OCI-LY7 (cell line): ENCODE results near the gene TIGD6. TPM values are rescaled to one million over a fixed set of nuclear protein-coding genes. Genes with fewer than 3 reads are reported as not detected.

Experiments
- BruUV-seq: library from RNA; stranded (reverse); fragments of 400-500 nt; replicated peaks from 2 replicates; lab custom pipeline; 2021; lab: Mats Ljungman, UMichigan
- CTCF ChIA-PET: fragments of 300-600 bp; sonication (Branson Sonifier 250); formaldehyde crosslinking; loops from one replicate; lab custom pipeline; 2022; ENCODE audit warnings: antibody characterized with exemption; ENCODE audit not compliant: unreplicated experiment; lab: Charles Lee
- POLR2A ChIA-PET: fragments of 300-600 bp; sonication (Branson Sonifier 250); formaldehyde crosslinking; loops from one replicate; lab custom pipeline; 2022; ENCODE audit warnings: antibody characterized with exemption; lab: Charles Lee
- DNase-seq: peaks from one replicate; pipeline ENCODE4 v3.0.0-alpha.2; 2015; ENCODE audit warnings: low spot score
- H2AFZ ChIP-seq: fragments of 200-600 bp; sonication (generic), shearing (Covaris generic); 2 replicates; pipeline ENCODE4 v1.6.1; 2014; ENCODE audit warnings: mild to moderate bottlenecking, antibody characterized with exemption, low read length, moderate library complexity
- H3K27ac ChIP-seq: fragments of 200-600 bp; sonication (generic); 2 replicates; pipeline ENCODE4 v1.5.1; 2014; ENCODE audit warnings: mixed run types, low read depth, mild to moderate bottlenecking, moderate library complexity, low read length, inconsistent platforms; ENCODE audit not compliant: poor library complexity, severe bottlenecking
- H3K36me3 ChIP-seq: fragments of 200-600 bp; sonication (generic); 2 replicates; pipeline ENCODE4 v1.6.1; 2014; ENCODE audit warnings: mild to moderate bottlenecking, antibody characterized with exemption, low read length, moderate library complexity, mixed read lengths; ENCODE audit not compliant: insufficient read depth
- H3K4me1 ChIP-seq: fragments of 200-600 bp; sonication (generic); 2 replicates; pipeline ENCODE4 v1.5.1; 2014; ENCODE audit warnings: mild to moderate bottlenecking, low read length; ENCODE audit not compliant: insufficient read depth, poor library complexity, severe bottlenecking
- H3K4me2 ChIP-seq: fragments of 200-600 bp; sonication (generic); 2 replicates; pipeline ENCODE4 v1.6.1; 2014; ENCODE audit warnings: mild to moderate bottlenecking, low read length
- H3K4me3 ChIP-seq: fragments of 200-600 bp; sonication (generic); 2 replicates; pipeline ENCODE4 v1.5.1; 2014; ENCODE audit warnings: mild to moderate bottlenecking, low read depth, low read length; ENCODE audit not compliant: poor library complexity, severe bottlenecking
- H3K79me2 ChIP-seq: fragments of 200-600 bp; sonication (generic); 2 replicates; pipeline ENCODE4 v1.6.1; 2016; ENCODE audit warnings: low read depth, mild to moderate bottlenecking, low read length, moderate library complexity, mixed read lengths; ENCODE audit not compliant: insufficient read depth
- H3K9me2 ChIP-seq: fragments of 200-600 bp; sonication (generic); 2 replicates; pipeline ENCODE4 v1.6.1; 2016; ENCODE audit warnings: mild to moderate bottlenecking, low read length, mixed read lengths; ENCODE audit not compliant: insufficient read depth
- H3K9me3 ChIP-seq: fragments of 200-600 bp; sonication (generic); 2 replicates; pipeline ENCODE4 v1.6.1; 2014; ENCODE audit warnings: mild to moderate bottlenecking, mixed run types, low read length, mixed read lengths
- H4K20me1 ChIP-seq: fragments of 200-600 bp; sonication (generic); 2 replicates; pipeline ENCODE4 v1.6.1; 2014; ENCODE audit warnings: mild to moderate bottlenecking, antibody characterized with exemption, low read length, moderate library complexity, mixed read lengths; ENCODE audit not compliant: insufficient read depth
- CTCF ChIP-seq: fragments of 200-600 bp; sonication (generic); conservative IDR thresholded peaks from 2 replicates; pipeline ENCODE4 v1.5.1; 2014; ENCODE audit warnings: mild to moderate bottlenecking, antibody characterized with exemption, low read length, moderate library complexity, mixed read lengths
- EZH2phosphoT487 ChIP-seq: fragments of 200-600 bp; sonication (generic); IDR thresholded peaks from 2 replicates; pipeline ENCODE4 v1.6.1; 2018; ENCODE audit warnings: low read depth, borderline replicate concordance, mild to moderate bottlenecking, mixed run types, antibody characterized with exemption, low read length, moderate library complexity, mixed read lengths
- intact Hi-C: fragments of 100-400 bp; cut with micrococcal nuclease; formaldehyde crosslinking; loops from one replicate; pipeline ENCODE4 v1.10.0; 2022; ENCODE audit not compliant: unreplicated experiment
- total RNA-seq, 2 experiments: library from RNA; depleted of rRNA in 1 of 2; stranded (reverse); fragments of >200 nt in 1 of 2; shearing (Covaris generic) in 1 of 2; gene quantifications; 2 replicates each; pipeline ENCODE4 v1.2.3, GENCODE V29; 2014 to 2022

The TIGD6 gene
- total RNA-seq, 2 experiments from 2014 or later: 3.4 to 4.6 TPM

GRCh38 chr5:150024346-150024984 lies 24.0 kb upstream of the TIGD6 start:
- no peak for DNase-seq
- no peaks in the 10 kb centered on the region for H3K9me2 ChIP-seq
- intact Hi-C loops: no loop called here
- no peak overlapping the region for H3K4me3 ChIP-seq
- no TSS peak for BruUV-seq
- ChIA-PET CTCF (no interaction called here), POLR2A (interaction anchor here (1.8 kb wide), 1 partner anchor 17 kb away, joined by 10 read pairs; no protein-coding TSS in a partner anchor)
- H4K20me1 ChIP-seq: no peaks in the 10 kb centered on the region
- H3K79me2 ChIP-seq: no peaks in the 10 kb centered on the region
- no peak overlapping the region for H2AFZ ChIP-seq
- no peak overlapping the region for H3K4me2 ChIP-seq
- H3K4me1 ChIP-seq: no peaks in the 10 kb centered on the region
- H3K36me3 ChIP-seq: peaks cover 93% of the 10 kb centered on the region
- H3K9me3 ChIP-seq: no peaks in the 10 kb centered on the region
- TF ChIP-seq CTCF: no peak
- TF ChIP-seq EZH2phosphoT487: no peak
- H3K27ac ChIP-seq: no peak overlapping the region

- TF ChIP-seq EZH2phosphoT487 (no peak), CTCF (no peak)
These were observed 22.7 kb upstream of the TIGD6 start for GRCh38 chr5:150023136-150023535.

DNA sequence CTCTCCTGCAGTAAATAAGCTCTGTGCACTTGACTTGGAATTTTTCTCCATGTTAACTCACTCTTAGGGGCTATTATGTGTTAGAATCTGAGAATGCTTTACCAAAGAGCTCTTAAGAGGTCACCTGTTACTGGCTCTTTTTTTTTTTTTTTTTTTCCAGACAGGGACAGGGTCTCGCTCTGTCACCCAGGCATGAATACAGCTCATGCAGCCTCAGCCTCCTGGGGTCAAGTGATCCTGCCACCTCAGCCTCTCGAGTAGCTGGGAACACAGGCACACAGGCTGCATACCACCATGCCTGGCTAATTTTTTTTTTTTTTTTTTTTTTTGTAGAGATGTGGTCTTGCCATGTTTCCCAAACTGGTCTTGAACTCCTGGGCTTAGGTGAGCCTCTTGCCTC lies 22.2 kb upstream of the TIGD6 start:
- intact Hi-C loops: no loop called here
- BruUV-seq: no TSS peak
- no peak overlapping the region for H3K4me3 ChIP-seq
- no peaks in the 10 kb centered on the region for H3K4me1 ChIP-seq
- ChIA-PET POLR2A (interaction anchor here (0.7 to 1.8 kb wide), 8 partner anchors 9 to 183 kb away, joined by 3 to 10 read pairs (median 4); no protein-coding TSS in a partner anchor), CTCF (interaction anchor here (0.7 kb wide), 1 partner anchor 13 kb away, joined by 4 read pairs; no protein-coding TSS in a partner anchor)
- peaks cover 98% of the 10 kb centered on the region for H3K36me3 ChIP-seq
- TF ChIP-seq CTCF: no peak
- no peak for TF ChIP-seq EZH2phosphoT487
- H3K9me2 ChIP-seq: no peaks in the 10 kb centered on the region
- no peak overlapping the region for H3K4me2 ChIP-seq
- no peaks in the 10 kb centered on the region for H3K9me3 ChIP-seq
- no peaks in the 10 kb centered on the region for H4K20me1 ChIP-seq
- H3K79me2 ChIP-seq: no peaks in the 10 kb centered on the region
- no peak overlapping the region for H3K27ac ChIP-seq
- H2AFZ ChIP-seq: no peak overlapping the region
- DNase-seq: no peak

More at GRCh38 chr5:150023136-150023535, 22.7 kb upstream of the TIGD6 start:
- no peaks in the 10 kb centered on the region for H3K79me2 ChIP-seq
- no TSS peak for BruUV-seq
- no peak overlapping the region for H3K27ac ChIP-seq
- H3K4me1 ChIP-seq: no peaks in the 10 kb centered on the region
- H3K4me2 ChIP-seq: no peak overlapping the region
- no peak for DNase-seq
- peaks cover 97% of the 10 kb centered on the region for H3K36me3 ChIP-seq
- no peak overlapping the region for H3K4me3 ChIP-seq
- no peaks in the 10 kb centered on the region for H3K9me2 ChIP-seq
- H3K9me3 ChIP-seq: no peaks in the 10 kb centered on the region
- intact Hi-C loops: no loop called here
- no peak overlapping the region for H2AFZ ChIP-seq
- POLR2A ChIA-PET: interaction anchor here (0.7 to 1.8 kb wide), 4 partner anchors 9 to 21 kb away, joined by 3 to 10 read pairs (median 7); no protein-coding TSS in a partner anchor
- CTCF ChIA-PET: no interaction called here
- H4K20me1 ChIP-seq: no peaks in the 10 kb centered on the region
